SK-N-SH (cell line): ENCODE data around the gene NHERF2. TPM values are rescaled to one million over a fixed set of nuclear protein-coding genes. Genes with fewer than 3 reads are reported as not detected.

Experiments
- CTCF ChIA-PET: fragments of 300-600, 350-600 bp; formaldehyde crosslinking; extraction: SDS; loops from one replicate; lab custom pipeline; 2021; lab: Yijun Ruan, JAX
- POLR2A ChIA-PET: fragments of 350-600 bp; sonication (Branson Sonifier 250); formaldehyde crosslinking; extraction: SDS; loops from one replicate; lab custom pipeline; 2020; ENCODE audit warnings: antibody characterized with exemption, inconsistent platforms; lab: Yijun Ruan, JAX
- DNase-seq: peaks from one replicate; pipeline ENCODE4 v3.0.0; 2012
- H2AFZ ChIP-seq: fragments of 200-600 bp; sonication (generic); 2 replicates; pipeline ENCODE4 v1.8.1; 2016; ENCODE audit warnings: antibody characterized with exemption, mild to moderate bottlenecking, low read depth
- H3F3A ChIP-seq: fragments of 200-600 bp; sonication (generic); replicated peaks from 2 replicates; pipeline ENCODE3; 2016; ENCODE audit warnings: antibody characterized with exemption, mild to moderate bottlenecking; ENCODE audit not compliant: insufficient read depth
- H3K27ac ChIP-seq, 2 experiments: fragments of 200-500 bp in 1 of 2; fragments of 200-600 bp in 1 of 2; sonication (Bioruptor generic) in 1 of 2; sonication (generic), shearing (Covaris generic) in 1 of 2; 2 replicates each; pipeline versions ENCODE4 v1.5.1 to v1.6.1; 2014 to 2016; ENCODE audit warnings: low read depth in 2 of 2, inconsistent platforms in 1 of 2, low read length in 1 of 2, mild to moderate bottlenecking in 1 of 2, mixed read lengths in 1 of 2
- H3K27me3 ChIP-seq: fragments of 200-600 bp; sonication (generic), shearing (Covaris generic); 2 replicates; pipeline ENCODE4 v1.6.1; 2016; ENCODE audit warnings: mixed run types; ENCODE audit not compliant: insufficient read depth
- H3K36me3 ChIP-seq, 2 experiments: fragments of 200-500 bp in 1 of 2; fragments of 200-600 bp in 1 of 2; sonication (Bioruptor generic) in 1 of 2; sonication (generic) in 1 of 2; replicated peaks in 1 of 2; 2 replicates each; pipeline versions ENCODE3 to v1.5.1; 2014 to 2016; ENCODE audit warnings: low read length in 1 of 2, mild to moderate bottlenecking in 1 of 2; ENCODE audit not compliant: insufficient read depth in 2 of 2, control insufficient read depth in 1 of 2
- H3K4me1 ChIP-seq, 2 experiments: fragments of 200-500 bp in 1 of 2; fragments of 200-600 bp in 1 of 2; sonication (Bioruptor generic) in 1 of 2; sonication (generic), shearing (Covaris generic) in 1 of 2; 2 replicates each; pipeline versions ENCODE4 v1.5.1 to v1.6.1; 2014 to 2016; ENCODE audit warnings: low read depth in 1 of 2, low read length in 1 of 2, mixed run types in 1 of 2; ENCODE audit not compliant: insufficient read depth in 2 of 2, control insufficient read depth in 1 of 2
- H3K4me2 ChIP-seq: fragments of 200-600 bp; sonication (generic), shearing (Covaris generic); 2 replicates; pipeline ENCODE4 v1.6.1; 2017; ENCODE audit warnings: mixed run types
- H3K4me3 ChIP-seq, 2 experiments: fragments of 200-500 bp in 1 of 2; fragments of 200-600 bp in 1 of 2; sonication (Bioruptor generic) in 1 of 2; sonication (generic), shearing (Covaris generic) in 1 of 2; 2 replicates each; pipeline versions ENCODE4 v1.5.1 to v1.8.1; 2014 to 2016; ENCODE audit warnings: low read depth in 2 of 2, inconsistent platforms in 1 of 2, low read length in 1 of 2, mild to moderate bottlenecking in 1 of 2, mixed read lengths in 1 of 2, moderate library complexity in 1 of 2
- H3K79me2 ChIP-seq: fragments of 200-600 bp; sonication (generic); 2 replicates; pipeline ENCODE4 v1.8.1; 2017; ENCODE audit warnings: mild to moderate bottlenecking; ENCODE audit not compliant: insufficient read depth
- H3K9ac ChIP-seq: fragments of 200-600 bp; sonication (generic); 2 replicates; pipeline ENCODE4 v1.6.1; 2017; ENCODE audit warnings: mixed run types
- H3K9me2 ChIP-seq: fragments of 200-600 bp; sonication (generic); 2 replicates; pipeline ENCODE4 v1.6.1; 2017; ENCODE audit warnings: mixed run types
- H3K9me3 ChIP-seq: fragments of 200-600 bp; sonication (generic); 2 replicates; pipeline ENCODE4 v1.6.1; 2017; ENCODE audit warnings: mixed run types, mild to moderate bottlenecking, moderate library complexity
- H4K20me1 ChIP-seq: fragments of 200-600 bp; sonication (generic); 2 replicates; pipeline ENCODE4 v1.6.1; 2017; ENCODE audit warnings: mild to moderate bottlenecking, mixed run types; ENCODE audit not compliant: insufficient read depth
- CHD2 ChIP-seq: fragments of 150-350 bp; IDR thresholded peaks from 2 replicates; pipeline ENCODE4 v1.6.1; 2018; ENCODE audit warnings: low read length; ENCODE audit not compliant: partially characterized antibody
- ELF1 ChIP-seq: IDR thresholded peaks from 2 replicates; pipeline ENCODE4 v1.4.0; 2012
- FOXJ3 ChIP-seq: sonication (generic); formaldehyde crosslinking; IDR thresholded peaks from 2 replicates; pipeline ENCODE4 v1.5.1; 2020; ENCODE audit warnings: mild to moderate bottlenecking, missing genetic modification reagents
- FOXM1 ChIP-seq: IDR thresholded peaks from 2 replicates; pipeline ENCODE4 v1.4.0; 2012; ENCODE audit warnings: low read depth, mild to moderate bottlenecking
- GABPA ChIP-seq: IDR thresholded peaks from 2 replicates; pipeline ENCODE4 v1.4.0; 2012; ENCODE audit warnings: low read depth, mild to moderate bottlenecking
- JUND ChIP-seq: IDR thresholded peaks from 2 replicates; pipeline ENCODE4 v1.4.0; 2012
- MXI1 ChIP-seq: IDR thresholded peaks from 2 replicates; pipeline ENCODE4 v1.6.1; 2012; ENCODE audit warnings: mild to moderate bottlenecking, low read depth, low read length, improper control_type of control experiment
- NFIC ChIP-seq: IDR thresholded peaks from 2 replicates; pipeline ENCODE4 v1.4.0; 2012; ENCODE audit warnings: borderline replicate concordance
- NRF1 ChIP-seq: IDR thresholded peaks from 2 replicates; pipeline ENCODE4 v1.6.1; 2012; ENCODE audit warnings: low read depth, mild to moderate bottlenecking, low read length
- POLR2AphosphoS5 ChIP-seq: IDR thresholded peaks from 2 replicates; pipeline ENCODE4 v1.6.1; 2012; ENCODE audit warnings: low read depth, low read length
- RCOR1 ChIP-seq: fragments of 150-350 bp; IDR thresholded peaks from 2 replicates; pipeline ENCODE4 v1.6.1; 2017; ENCODE audit warnings: antibody characterized with exemption, low read length
- YY1 ChIP-seq: IDR thresholded peaks from 2 replicates; pipeline ENCODE4 v1.4.0; 2012; ENCODE audit warnings: low read depth, mild to moderate bottlenecking
- WGBS: methylation state at CpG from one replicate; pipeline ENCODE4 v1.1.6; 2017; ENCODE audit warnings: low lambda C conversion rate; 5-methylcytosine and 5-hydroxymethylcytosine counted together
- polyA plus RNA-seq, 3 experiments: library from polyadenylated mRNA; depleted of rRNA; stranded (reverse); fragments of >200 nt; gene quantifications; 2 replicates each; pipeline ENCODE4 v1.2.3, GENCODE V29; 2012
- TF ChIP-seq, protein P1 (sequence below): IDR thresholded peaks from 2 replicates; pipeline ENCODE4 v1.4.0; 2012; ENCODE audit warnings: low read depth
- TF ChIP-seq, protein P2 (sequence below): IDR thresholded peaks from 2 replicates; pipeline ENCODE4 v1.4.0; 2012; ENCODE audit warnings: low read depth, borderline replicate concordance
- TF ChIP-seq, protein P3 (sequence below): IDR thresholded peaks from 2 replicates; pipeline ENCODE4 v1.4.0; 2012; ENCODE audit warnings: low read depth, borderline replicate concordance
- TF ChIP-seq, protein P4 (sequence below): fragments of 200-600 bp; sonication (generic); IDR thresholded peaks from 2 replicates; pipeline ENCODE4 v1.6.1; 2017; ENCODE audit warnings: antibody characterized with exemption, mild to moderate bottlenecking, moderate library complexity

NHERF2 gene
- polyA plus RNA-seq, 1 of the 3 experiments (the other 2 are of a cell fraction), result 53.8 TPM

DNA sequence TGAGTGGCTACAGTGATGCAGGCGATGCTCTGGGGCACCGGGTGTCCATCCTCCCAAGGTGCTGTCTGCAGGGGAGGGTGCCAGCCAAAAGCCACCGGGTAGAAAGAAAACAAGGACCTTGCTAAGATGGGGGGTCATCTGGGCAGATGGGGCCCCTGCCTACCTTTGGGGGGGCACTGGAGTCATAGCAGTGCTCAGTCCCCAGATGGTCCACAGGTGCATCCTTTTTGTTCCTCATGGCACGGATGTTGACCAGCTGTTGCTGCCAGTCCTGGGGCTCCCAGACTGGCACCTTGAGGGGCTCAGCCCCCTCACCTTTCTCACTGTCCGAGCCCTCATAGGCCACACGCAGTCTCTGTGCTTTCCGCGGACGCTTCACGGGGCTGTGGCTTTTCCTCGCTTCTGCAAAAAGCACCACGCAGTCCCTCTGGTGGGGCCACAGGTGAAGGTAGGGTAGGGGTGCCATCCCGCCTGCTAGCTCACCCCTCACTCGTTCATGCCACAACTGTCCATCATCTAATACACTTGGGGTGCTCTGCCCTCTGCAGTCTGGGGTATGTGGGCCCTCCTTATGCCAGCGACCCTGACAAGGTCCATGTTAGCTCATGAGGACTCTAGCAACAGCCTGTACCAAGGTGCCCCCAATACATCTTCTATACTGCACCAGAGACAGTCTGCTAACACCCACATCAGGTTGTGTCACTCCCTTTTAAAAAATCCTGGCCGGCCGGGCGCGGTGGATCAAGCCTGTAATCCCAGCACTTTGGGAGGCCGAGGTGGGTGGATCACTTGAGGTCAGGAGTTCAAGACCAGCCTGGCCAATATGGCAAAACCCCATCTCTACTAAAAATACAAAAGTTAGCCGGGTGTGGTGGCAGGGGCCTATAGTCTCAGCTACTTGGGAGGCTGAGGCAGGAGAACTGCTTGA, 19.5 kb downstream of the NHERF2 start (continued):
- TF ChIP-seq, protein P1, sequence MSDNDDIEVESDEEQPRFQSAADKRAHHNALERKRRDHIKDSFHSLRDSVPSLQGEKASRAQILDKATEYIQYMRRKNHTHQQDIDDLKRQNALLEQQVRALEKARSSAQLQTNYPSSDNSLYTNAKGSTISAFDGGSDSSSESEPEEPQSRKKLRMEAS, result no peak
- TF ChIP-seq ELF1, result no peak
- TF ChIP-seq, all 33 proteins: peak for 0

DNA sequence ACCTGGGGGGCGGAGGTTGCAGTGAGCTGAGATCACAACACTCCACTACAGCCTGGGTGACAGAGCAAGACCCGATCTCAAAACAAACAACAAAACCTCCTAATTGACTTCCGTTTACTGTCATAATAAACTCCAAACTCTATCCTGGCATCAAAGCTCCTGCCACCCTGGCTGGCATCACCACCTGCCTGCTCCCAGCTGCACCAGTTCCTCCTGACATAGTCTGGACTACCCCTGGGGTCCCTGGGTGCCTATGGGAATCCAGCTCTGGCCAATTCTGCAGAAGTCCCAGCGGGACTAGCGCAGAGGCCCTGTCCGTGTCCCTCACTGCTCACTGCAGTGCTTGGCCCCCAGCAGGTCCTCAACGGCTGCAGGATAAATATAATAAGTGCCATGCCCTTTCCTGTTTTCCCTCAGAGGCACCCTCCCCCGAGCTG, 20.2 kb downstream of the NHERF2 start:
- Histone ChIP-seq H3K4me3 (peak overlapping the region; percentile 71 to 76), H2AFZ (peak overlapping the region; percentile 71), H4K20me1 (no peaks in the 10 kb centered on the region), H3K4me2 (peak overlapping the region; percentile 98), H3K9ac (peak overlapping the region; percentile 74), H3K27me3 (no peaks in the 10 kb centered on the region), H3K27ac (peak overlapping the region; percentile 30 to 69; a peak in 3 of 4 replicates), H3K9me2 (no peaks in the 10 kb centered on the region), H3K9me3 (no peaks in the 10 kb centered on the region), H3K79me2 (peaks cover 52% of the 10 kb centered on the region), H3F3A (no peaks in the 10 kb centered on the region), H3K4me1 (peaks cover 4 to 24% of the 10 kb centered on the region in 2 experiments; a peak in 3 of 4 replicates), H3K36me3 (peaks cover 15 to 16% of the 10 kb centered on the region in 2 experiments)
- no peak for DNase-seq
- CTCF ChIA-PET, result interaction anchor here (0.7 to 5.8 kb wide), 9 partner anchors 9 to 106 kb away, joined by 3 to 43 read pairs (median 6); no protein-coding TSS in a partner anchor
- 28% methylated on average over 8 of the region's 8 CpGs for whole genome bisulfite sequencing
- POLR2A ChIA-PET, result interaction anchor here (0.6 to 2.1 kb wide), 11 partner anchors 8 to 108 kb away, joined by 3 to 12 read pairs (median 5); partner anchors contain the start of gene TRAF7
- TF ChIP-seq RCOR1 (0 out of 2 replicates have a peak, but pooled peaks have one; percentile 12), NRF1 (no peak)

DNA sequence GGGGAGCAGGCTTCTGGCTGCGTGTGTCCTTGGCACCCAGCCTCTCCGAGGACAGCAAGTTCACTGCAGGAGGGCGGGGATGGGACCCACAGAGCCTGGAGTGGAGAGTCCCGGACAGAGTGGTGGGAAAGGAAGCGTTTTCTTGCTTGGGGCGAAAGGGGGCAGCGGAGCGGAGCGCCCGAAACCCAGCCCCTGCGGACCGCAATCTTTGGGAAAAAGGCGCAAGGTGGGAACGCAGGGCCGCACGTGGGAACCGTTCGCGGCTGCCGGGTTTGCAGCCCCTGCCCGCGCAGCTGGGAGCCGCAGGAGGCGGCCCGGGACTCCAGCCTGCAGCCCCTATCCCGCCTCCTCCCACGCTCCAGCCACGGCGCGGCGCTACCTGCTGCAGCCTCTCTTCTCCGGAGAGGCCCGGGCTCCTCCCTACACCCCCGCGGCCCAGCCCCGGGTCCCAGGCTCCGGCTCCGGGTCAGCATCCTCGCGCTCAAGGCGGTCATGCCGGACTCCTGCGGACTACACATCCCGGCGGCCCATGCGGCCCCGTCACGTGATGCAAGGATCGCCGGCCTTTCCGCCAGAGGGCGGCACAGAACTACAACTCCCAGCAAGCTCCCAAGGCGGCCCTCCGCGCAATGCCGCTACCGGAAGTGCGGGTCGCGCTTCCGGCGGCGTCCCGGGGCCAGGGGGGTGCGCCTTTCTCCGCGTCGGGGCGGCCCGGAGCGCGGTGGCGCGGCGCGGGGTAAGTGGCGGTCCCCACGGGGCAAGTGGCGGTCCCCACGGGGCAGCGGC, 20.8 kb downstream of the NHERF2 start, which contains the start of the genes NTHL1 and TSC2:
Gene NTHL1, minus strand, starts transcription at position 505 of the 786 bp plus-strand sequence. Its CDS starts 11 bp downstream, at position 494.
Gene TSC2, plus strand, starts transcription at position 656 of the 786 bp plus-strand sequence. CDS start 631 bp downstream, outside the sequence.
- POLR2A ChIA-PET, result interaction anchor here (0.6 to 2.1 kb wide), 16 partner anchors 8 to 421 kb away, joined by 3 to 12 read pairs (median 4); partner anchors contain the start of gene TRAF7
- TF ChIP-seq, protein P2, sequence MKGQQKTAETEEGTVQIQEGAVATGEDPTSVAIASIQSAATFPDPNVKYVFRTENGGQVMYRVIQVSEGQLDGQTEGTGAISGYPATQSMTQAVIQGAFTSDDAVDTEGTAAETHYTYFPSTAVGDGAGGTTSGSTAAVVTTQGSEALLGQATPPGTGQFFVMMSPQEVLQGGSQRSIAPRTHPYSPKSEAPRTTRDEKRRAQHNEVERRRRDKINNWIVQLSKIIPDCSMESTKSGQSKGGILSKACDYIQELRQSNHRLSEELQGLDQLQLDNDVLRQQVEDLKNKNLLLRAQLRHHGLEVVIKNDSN, result peak; percentile 100
- TF ChIP-seq FOXM1 (no peak), YY1 (peak; percentile 90), JUND (no peak), MXI1 (peak; percentile 81), NFIC (no peak), CHD2 (peak; percentile 75), POLR2AphosphoS5 (peak; percentile 39; the same call in 1 of the 2 replicates), GABPA (peak; percentile 95), FOXJ3 (CRISPR knock-in tag) (no peak)
- TF ChIP-seq, protein P3, sequence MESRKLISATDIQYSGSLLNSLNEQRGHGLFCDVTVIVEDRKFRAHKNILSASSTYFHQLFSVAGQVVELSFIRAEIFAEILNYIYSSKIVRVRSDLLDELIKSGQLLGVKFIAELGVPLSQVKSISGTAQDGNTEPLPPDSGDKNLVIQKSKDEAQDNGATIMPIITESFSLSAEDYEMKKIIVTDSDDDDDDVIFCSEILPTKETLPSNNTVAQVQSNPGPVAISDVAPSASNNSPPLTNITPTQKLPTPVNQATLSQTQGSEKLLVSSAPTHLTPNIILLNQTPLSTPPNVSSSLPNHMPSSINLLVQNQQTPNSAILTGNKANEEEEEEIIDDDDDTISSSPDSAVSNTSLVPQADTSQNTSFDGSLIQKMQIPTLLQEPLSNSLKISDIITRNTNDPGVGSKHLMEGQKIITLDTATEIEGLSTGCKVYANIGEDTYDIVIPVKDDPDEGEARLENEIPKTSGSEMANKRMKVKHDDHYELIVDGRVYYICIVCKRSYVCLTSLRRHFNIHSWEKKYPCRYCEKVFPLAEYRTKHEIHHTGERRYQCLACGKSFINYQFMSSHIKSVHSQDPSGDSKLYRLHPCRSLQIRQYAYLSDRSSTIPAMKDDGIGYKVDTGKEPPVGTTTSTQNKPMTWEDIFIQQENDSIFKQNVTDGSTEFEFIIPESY, result 0 out of 2 replicates have a peak, but pooled peaks have one; percentile 55
- TF ChIP-seq, protein P1, result peak; percentile 73
- TF ChIP-seq, protein P4, sequence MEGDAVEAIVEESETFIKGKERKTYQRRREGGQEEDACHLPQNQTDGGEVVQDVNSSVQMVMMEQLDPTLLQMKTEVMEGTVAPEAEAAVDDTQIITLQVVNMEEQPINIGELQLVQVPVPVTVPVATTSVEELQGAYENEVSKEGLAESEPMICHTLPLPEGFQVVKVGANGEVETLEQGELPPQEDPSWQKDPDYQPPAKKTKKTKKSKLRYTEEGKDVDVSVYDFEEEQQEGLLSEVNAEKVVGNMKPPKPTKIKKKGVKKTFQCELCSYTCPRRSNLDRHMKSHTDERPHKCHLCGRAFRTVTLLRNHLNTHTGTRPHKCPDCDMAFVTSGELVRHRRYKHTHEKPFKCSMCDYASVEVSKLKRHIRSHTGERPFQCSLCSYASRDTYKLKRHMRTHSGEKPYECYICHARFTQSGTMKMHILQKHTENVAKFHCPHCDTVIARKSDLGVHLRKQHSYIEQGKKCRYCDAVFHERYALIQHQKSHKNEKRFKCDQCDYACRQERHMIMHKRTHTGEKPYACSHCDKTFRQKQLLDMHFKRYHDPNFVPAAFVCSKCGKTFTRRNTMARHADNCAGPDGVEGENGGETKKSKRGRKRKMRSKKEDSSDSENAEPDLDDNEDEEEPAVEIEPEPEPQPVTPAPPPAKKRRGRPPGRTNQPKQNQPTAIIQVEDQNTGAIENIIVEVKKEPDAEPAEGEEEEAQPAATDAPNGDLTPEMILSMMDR, result peak; percentile 28; the same call in 1 of the 2 replicates

More for the DNA sequence above, 20.8 kb downstream of the NHERF2 start, which contains the start of the genes NTHL1 and TSC2:
- H4K20me1 ChIP-seq, result no peaks in the 10 kb centered on the region
- no peaks in the 10 kb centered on the region for H3K27me3 ChIP-seq
- peak; percentile 97 for DNase-seq
- H3F3A ChIP-seq, result no peaks in the 10 kb centered on the region
- H3K4me3 ChIP-seq, result peak within 1 kb of the TSS; percentile 71 to 76
- peak within 1 kb of the TSS; percentile 33 to 69; a peak in 3 of 4 replicates for H3K27ac ChIP-seq
- peaks cover 4 to 20% of the 10 kb centered on the region in 2 experiments; a peak in 3 of 4 replicates for H3K4me1 ChIP-seq
- H3K79me2 ChIP-seq, result peaks cover 53% of the 10 kb centered on the region
- CTCF ChIA-PET, result interaction anchor here (0.7 to 5.8 kb wide), 11 partner anchors 10 to 106 kb away, joined by 3 to 43 read pairs (median 6); no protein-coding TSS in a partner anchor
- WGBS, result 1% methylated on average over 20 of the region's 81 CpGs
- H3K4me2 ChIP-seq, result peak within 1 kb of the TSS; percentile 98
- no peaks in the 10 kb centered on the region for H3K9me2 ChIP-seq
- H2AFZ ChIP-seq, result peak within 1 kb of the TSS; percentile 71
- no peaks in the 10 kb centered on the region for H3K9me3 ChIP-seq
- peak within 1 kb of the TSS; percentile 74 for H3K9ac ChIP-seq
- H3K36me3 ChIP-seq, result peaks cover 13 to 17% of the 10 kb centered on the region in 2 experiments
